ENCODE data around the gene KCNH8.
A peak's percentile ranks its signal among the peaks of the same experiment; 100 is the strongest.

Gene KCNH8

GRCh38 chr3:19547665-19548464 lies 399.6 kb downstream of the KCNH8 start:
- no peak for FAIRE-seq
- DNase-seq (ENCODE audit: extremely low spot score, insufficient read length, low read depth) = no peak

- DNase-seq (ENCODE audit: extremely low spot score, insufficient read length, low read depth) (no peak), FAIRE-seq (peak; percentile 84)
Measured at GRCh38 chr3:19559724-19560442, 411.6 kb downstream of the KCNH8 start.

- no peak for FAIRE-seq
- DNase-seq (ENCODE audit: extremely low spot score, insufficient read length, low read depth) = no peak
Measured at GRCh38 chr3:19573644-19574043, 425.3 kb downstream of the KCNH8 start.

GRCh38 chr3:19574268-19574667 lies 426.0 kb downstream of the KCNH8 start:
- FAIRE-seq = no peak
- no peak for DNase-seq (ENCODE audit: extremely low spot score, insufficient read length, low read depth)

- DNase-seq (ENCODE audit: extremely low spot score, insufficient read length, low read depth) (no peak), FAIRE-seq (no peak)
Measured at GRCh38 chr3:19576343-19576742, 428.0 kb downstream of the KCNH8 start.
